Activated CD4-positive, alpha-beta T cell treated with anti-CD3 and anti-CD28 coated beads, Interleukin-2, Interleukin-6, amounts not matched to agents 100 ng/mL and 50 ng/mL, durations not matched to agents 16 hours and 8 hours (primary cell): ENCODE measurements around the gene AMDHD2.
"Not testable (repeated sequence)": the region's sequence is repeated elsewhere in the genome, so short reads cannot be mapped to it uniquely, and the experiment has no call there.

Experiments
- DNase-seq: peaks from one replicate; pipeline ENCODE4 v3.0.0-alpha.2; 2020

AMDHD2 gene

GRCh38 chr16:2520097-2520783 lies at the start of gene AMDHD2:
Gene AMDHD2, plus strand, starts transcription at chr16:2520371. Its CDS starts 88 bp downstream, at chr16:2520459.
- DNase-seq, result peak; percentile 91

- DNase-seq, result no peak
These were observed 49.6 kb upstream of the AMDHD2 start for GRCh38 chr16:2470603-2471015.

- no peak for DNase-seq
These were observed 49.0 kb upstream of the AMDHD2 start, which contains the start of gene NTN3 for GRCh38 chr16:2471016-2471652. Gene NTN3, plus strand, starts transcription at chr16:2471297. Its CDS starts 405 bp downstream, at chr16:2471702.

- DNase-seq, result no peak
These were observed 48.3 kb upstream of the AMDHD2 start for GRCh38 chr16:2471653-2472487.

GRCh38 chr16:2472488-2472864 lies 47.7 kb upstream of the AMDHD2 start:
- DNase-seq, result no peak

- DNase-seq, result no peak
These were observed 47.2 kb upstream of the AMDHD2 start for GRCh38 chr16:2472885-2473445.

- DNase-seq, result peak; percentile 47
These were observed 46.7 kb upstream of the AMDHD2 start for GRCh38 chr16:2473446-2473926.

- DNase-seq, result peak; percentile 65
These were observed 45.9 kb upstream of the AMDHD2 start for GRCh38 chr16:2473999-2474876.

GRCh38 chr16:2474877-2475412 lies 45.2 kb upstream of the AMDHD2 start, which contains the start of gene TBC1D24:
Gene TBC1D24, plus strand, starts transcription at chr16:2475127. Its CDS starts 21,022 bp downstream, at chr16:2496149.
- peak; percentile 94 for DNase-seq

- peak; percentile 56 for DNase-seq
These were observed 44.5 kb upstream of the AMDHD2 start for GRCh38 chr16:2475413-2476344.

- DNase-seq, result no peak
These were observed 43.8 kb upstream of the AMDHD2 start for GRCh38 chr16:2476345-2476720.

- DNase-seq, result no peak
These were observed 43.4 kb upstream of the AMDHD2 start for GRCh38 chr16:2476741-2477140.

- no peak for DNase-seq
These were observed 42.8 kb upstream of the AMDHD2 start for GRCh38 chr16:2477327-2477726.

- DNase-seq, result no peak
These were observed 41.9 kb upstream of the AMDHD2 start for GRCh38 chr16:2478279-2478678.

GRCh38 chr16:2479996-2480395 lies 40.2 kb upstream of the AMDHD2 start:
- DNase-seq, result not testable (repeated sequence)

- DNase-seq, result no peak
These were observed 39.2 kb upstream of the AMDHD2 start for GRCh38 chr16:2480948-2481347.

GRCh38 chr16:2481676-2482075 lies 38.5 kb upstream of the AMDHD2 start:
- no peak for DNase-seq

- DNase-seq, result no peak
These were observed 37.9 kb upstream of the AMDHD2 start for GRCh38 chr16:2482249-2482648.

- no peak for DNase-seq
These were observed 37.2 kb upstream of the AMDHD2 start for GRCh38 chr16:2482708-2483534.
